MM.1S (cell line): Measurements from ENCODE around the gene COPZ1.

Experiments used
- DNase-seq: peaks from one replicate; pipeline ENCODE4 v3.0.0-alpha.2; 2015
- H2AFZ ChIP-seq: fragments of 300-600 bp; sonication (generic); 2 replicates; pipeline ENCODE4 v1.6.0; 2016; ENCODE audit warnings: antibody characterized with exemption, low read length
- H3F3A ChIP-seq: fragments of 300-600 bp; sonication (generic); 2 replicates; pipeline ENCODE4 v1.6.1; 2016; ENCODE audit warnings: mild to moderate bottlenecking, antibody characterized with exemption, low read length, moderate library complexity, mixed read lengths; ENCODE audit not compliant: insufficient read depth
- H3K27ac ChIP-seq: fragments of 300-600 bp; sonication (generic); 2 replicates; pipeline ENCODE4 v1.5.1; 2016; ENCODE audit warnings: mild to moderate bottlenecking, low read length
- H3K27me3 ChIP-seq: fragments of 300-600 bp; sonication (generic); replicated peaks from 2 replicates; pipeline ENCODE4 v1.6.0; 2016; ENCODE audit warnings: low read length; ENCODE audit not compliant: insufficient read depth
- H3K36me3 ChIP-seq: fragments of 300-600 bp; sonication (generic); replicated peaks from 2 replicates; pipeline ENCODE4 v1.6.1; 2016; ENCODE audit warnings: mild to moderate bottlenecking, low read length, mixed read lengths; ENCODE audit not compliant: insufficient read depth
- H3K4me1 ChIP-seq: fragments of 300-600 bp; sonication (generic); 2 replicates; pipeline ENCODE4 v1.6.1; 2016; ENCODE audit warnings: low read length, mixed read lengths
- H3K4me2 ChIP-seq: fragments of 300-600 bp; sonication (generic); 2 replicates; pipeline ENCODE4 v1.6.0; 2016; ENCODE audit warnings: low read depth, low read length
- H3K4me3 ChIP-seq: fragments of 300-600 bp; sonication (generic); 2 replicates; pipeline ENCODE4 v1.5.1; 2016; ENCODE audit warnings: low read length, mixed read lengths
- H3K79me2 ChIP-seq: fragments of 300-600 bp; sonication (generic); 2 replicates; pipeline ENCODE4 v1.6.1; 2016; ENCODE audit warnings: mixed run types, low read length, mixed read lengths
- H3K9ac ChIP-seq: fragments of 300-600 bp; sonication (generic); 2 replicates; pipeline ENCODE4 v1.6.1; 2016; ENCODE audit warnings: low read length, mixed read lengths
- H3K9me2 ChIP-seq: fragments of 300-600 bp; sonication (generic); replicated peaks from 2 replicates; pipeline ENCODE4 v1.6.1; 2016; ENCODE audit warnings: mild to moderate bottlenecking, low read length, mixed read lengths; ENCODE audit not compliant: insufficient read depth
- H3K9me3 ChIP-seq: fragments of 300-600 bp; sonication (generic); replicated peaks from 2 replicates; pipeline ENCODE4 v1.6.1; 2016; ENCODE audit warnings: mild to moderate bottlenecking, low read length, mixed read lengths; ENCODE audit not compliant: insufficient read depth
- H4K20me1 ChIP-seq: fragments of 300-600 bp; sonication (generic); 2 replicates; pipeline ENCODE4 v1.6.1; 2016; ENCODE audit warnings: mild to moderate bottlenecking, low read length, moderate library complexity, mixed read lengths; ENCODE audit not compliant: insufficient read depth
- EZH2 ChIP-seq: fragments of 300-600 bp; sonication (generic); optimal IDR thresholded peaks from 2 replicates; pipeline ENCODE3; 2017; ENCODE audit warnings: low read depth, mild to moderate bottlenecking, antibody characterized with exemption, low read length, mixed read lengths
- EZH2phosphoT487 ChIP-seq: fragments of 300-600 bp; sonication (generic); IDR thresholded peaks from 2 replicates; pipeline ENCODE4 v1.6.1; 2018; ENCODE audit warnings: antibody characterized with exemption, low read length
- TF ChIP-seq, protein P1 (sequence below): fragments of 300-600 bp; sonication (generic); IDR thresholded peaks from 2 replicates; pipeline ENCODE4 v1.5.1; 2016; ENCODE audit warnings: antibody characterized with exemption, low read length, mixed read lengths

Gene COPZ1

GRCh38 chr12:54328595-54329337 lies 3.8 kb downstream of the COPZ1 start:
- Histone ChIP-seq H3K4me3 (no peak overlapping the region), H3F3A (no peaks in the 10 kb centered on the region; the same call in 1 of the 2 replicates), H3K27ac (no peak overlapping the region), H3K36me3 (no peaks in the 10 kb centered on the region), H3K27me3 (no peaks in the 10 kb centered on the region), H3K4me1 (no peaks in the 10 kb centered on the region), H3K9me3 (no peaks in the 10 kb centered on the region), H2AFZ (no peak overlapping the region), H4K20me1 (no peaks in the 10 kb centered on the region), H3K79me2 (peaks cover 76% of the 10 kb centered on the region), H3K4me2 (no peak overlapping the region), H3K9ac (no peak overlapping the region), H3K9me2 (no peaks in the 10 kb centered on the region)
- TF ChIP-seq, protein P1, sequence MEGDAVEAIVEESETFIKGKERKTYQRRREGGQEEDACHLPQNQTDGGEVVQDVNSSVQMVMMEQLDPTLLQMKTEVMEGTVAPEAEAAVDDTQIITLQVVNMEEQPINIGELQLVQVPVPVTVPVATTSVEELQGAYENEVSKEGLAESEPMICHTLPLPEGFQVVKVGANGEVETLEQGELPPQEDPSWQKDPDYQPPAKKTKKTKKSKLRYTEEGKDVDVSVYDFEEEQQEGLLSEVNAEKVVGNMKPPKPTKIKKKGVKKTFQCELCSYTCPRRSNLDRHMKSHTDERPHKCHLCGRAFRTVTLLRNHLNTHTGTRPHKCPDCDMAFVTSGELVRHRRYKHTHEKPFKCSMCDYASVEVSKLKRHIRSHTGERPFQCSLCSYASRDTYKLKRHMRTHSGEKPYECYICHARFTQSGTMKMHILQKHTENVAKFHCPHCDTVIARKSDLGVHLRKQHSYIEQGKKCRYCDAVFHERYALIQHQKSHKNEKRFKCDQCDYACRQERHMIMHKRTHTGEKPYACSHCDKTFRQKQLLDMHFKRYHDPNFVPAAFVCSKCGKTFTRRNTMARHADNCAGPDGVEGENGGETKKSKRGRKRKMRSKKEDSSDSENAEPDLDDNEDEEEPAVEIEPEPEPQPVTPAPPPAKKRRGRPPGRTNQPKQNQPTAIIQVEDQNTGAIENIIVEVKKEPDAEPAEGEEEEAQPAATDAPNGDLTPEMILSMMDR = no peak
- TF ChIP-seq EZH2phosphoT487 = no peak
- no peak for TF ChIP-seq EZH2
- DNase-seq = no peak

DNA sequence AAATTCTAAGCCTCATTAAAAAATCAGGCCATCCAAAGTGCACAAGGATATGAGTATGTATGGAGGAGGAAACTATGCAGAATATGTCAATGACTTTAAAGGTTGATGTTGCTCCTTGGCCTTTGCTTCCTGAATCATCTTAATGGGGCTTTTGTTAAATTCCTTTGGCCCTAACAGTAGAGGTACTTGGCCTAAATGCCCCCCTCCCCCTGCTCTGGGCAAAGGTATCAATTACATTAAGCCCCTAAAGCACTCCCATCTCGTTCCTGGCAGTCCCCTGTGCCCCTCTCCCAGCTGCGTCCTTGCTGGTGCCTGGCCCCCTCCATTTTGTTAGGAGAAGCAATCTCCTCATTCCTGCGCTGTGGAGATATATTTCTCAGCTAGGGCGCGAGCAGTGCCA lies 4.8 kb downstream of the COPZ1 start:
- Histone ChIP-seq H3K36me3 (no peaks in the 10 kb centered on the region), H3K27ac (no peak overlapping the region), H3K4me1 (no peaks in the 10 kb centered on the region), H3K9ac (no peak overlapping the region), H2AFZ (no peak overlapping the region), H3K79me2 (peaks cover 79% of the 10 kb centered on the region), H3K27me3 (no peaks in the 10 kb centered on the region), H3F3A (no peaks in the 10 kb centered on the region; the same call in 1 of the 2 replicates), H3K4me2 (no peak overlapping the region), H3K9me3 (no peaks in the 10 kb centered on the region), H3K4me3 (no peak overlapping the region), H3K9me2 (no peaks in the 10 kb centered on the region), H4K20me1 (no peaks in the 10 kb centered on the region)
- no peak for TF ChIP-seq EZH2
- TF ChIP-seq, protein P1 = no peak
- no peak for TF ChIP-seq EZH2phosphoT487
- DNase-seq = no peak

GRCh38 chr12:54330442-54330841 lies 5.5 kb downstream of the COPZ1 start:
- no peaks in the 10 kb centered on the region for H3K36me3 ChIP-seq
- no peak overlapping the region for H2AFZ ChIP-seq
- no peaks in the 10 kb centered on the region for H4K20me1 ChIP-seq
- H3K4me3 ChIP-seq = no peak overlapping the region
- no peak overlapping the region for H3K4me2 ChIP-seq
- TF ChIP-seq EZH2phosphoT487 (no peak), EZH2 (no peak)
- TF ChIP-seq, protein P1 = no peak
- H3K9me2 ChIP-seq = no peaks in the 10 kb centered on the region
- no peak for DNase-seq
- H3K9ac ChIP-seq = no peak overlapping the region
- H3K27me3 ChIP-seq = no peaks in the 10 kb centered on the region
- H3K79me2 ChIP-seq = peaks cover 76% of the 10 kb centered on the region
- no peaks in the 10 kb centered on the region for H3K4me1 ChIP-seq
- H3K9me3 ChIP-seq = no peaks in the 10 kb centered on the region
- no peaks in the 10 kb centered on the region; the same call in 1 of the 2 replicates for H3F3A ChIP-seq
- H3K27ac ChIP-seq = no peak overlapping the region
